Measurements from ENCODE around the gene SCNN1A.

Gene SCNN1A

GRCh38 chr12:6368906-6369525, 6.3 kb downstream of the SCNN1A start:
- Histone ChIP-seq H3K79me2 (ENCODE audit: insufficient read depth, low read length) (no peaks in the 10 kb centered on the region), H3F3A (ENCODE audit: insufficient read depth, low read length) (no peaks in the 10 kb centered on the region), H3K4me3 (ENCODE audit: low read depth, low read length, poor library complexity, severe bottlenecking) (no peak overlapping the region), H3K27me3 (ENCODE audit: insufficient read depth, low read length) (no peaks in the 10 kb centered on the region; the same call in 1 of the 2 replicates), H3K9me3 (ENCODE audit: low read length) (0 out of 2 replicates have a peak, but pooled peaks cover 2% of the 10 kb centered on the region), H3K4me1 (ENCODE audit: insufficient read depth, low read length, severe bottlenecking) (no peaks in the 10 kb centered on the region), H3K9me2 (ENCODE audit: low read depth, low read length) (no peaks in the 10 kb centered on the region), H3K36me3 (ENCODE audit: insufficient read depth, low read length) (no peaks in the 10 kb centered on the region), H2AFZ (ENCODE audit: low read length) (no peak overlapping the region), H3K9ac (ENCODE audit: low read length) (no peak overlapping the region), H3K27ac (ENCODE audit: low read depth, low read length, poor library complexity, severe bottlenecking) (no peak overlapping the region), H3K4me2 (ENCODE audit: low read length) (no peak overlapping the region), H4K20me1 (ENCODE audit: insufficient read depth, low read length) (no peaks in the 10 kb centered on the region)
- no peak for TF ChIP-seq CTCF (IDR thresholded peaks at IDR 0.05; ENCODE audit: low read length)
- no peak for TF ChIP-seq EZH2 (IDR thresholded peaks at IDR 0.05; ENCODE audit: borderline replicate concordance, low read length)

GRCh38 chr12:6367969-6368892, 7.1 kb downstream of the SCNN1A start:
- H3K4me1 ChIP-seq (ENCODE audit: insufficient read depth, low read length, severe bottlenecking), result no peaks in the 10 kb centered on the region
- TF ChIP-seq CTCF (IDR thresholded peaks at IDR 0.05; ENCODE audit: low read length) (no peak), EZH2 (IDR thresholded peaks at IDR 0.05; ENCODE audit: borderline replicate concordance, low read length) (no peak)
- H3K9me2 ChIP-seq (ENCODE audit: low read depth, low read length), result no peaks in the 10 kb centered on the region
- H3K9ac ChIP-seq (ENCODE audit: low read length), result no peak overlapping the region
- no peak overlapping the region for H3K4me2 ChIP-seq (ENCODE audit: low read length)
- H3K27ac ChIP-seq (ENCODE audit: low read depth, low read length, poor library complexity, severe bottlenecking), result no peak overlapping the region
- H3K9me3 ChIP-seq (ENCODE audit: low read length), result 0 out of 2 replicates have a peak, but pooled peaks cover 2% of the 10 kb centered on the region
- no peak overlapping the region for H2AFZ ChIP-seq (ENCODE audit: low read length)
- no peaks in the 10 kb centered on the region for H3K79me2 ChIP-seq (ENCODE audit: insufficient read depth, low read length)
- no peaks in the 10 kb centered on the region for H3K36me3 ChIP-seq (ENCODE audit: insufficient read depth, low read length)
- no peak overlapping the region for H3K4me3 ChIP-seq (ENCODE audit: low read depth, low read length, poor library complexity, severe bottlenecking)
- no peaks in the 10 kb centered on the region for H4K20me1 ChIP-seq (ENCODE audit: insufficient read depth, low read length)
- H3K27me3 ChIP-seq (ENCODE audit: insufficient read depth, low read length), result no peaks in the 10 kb centered on the region; the same call in 1 of the 2 replicates
- H3F3A ChIP-seq (ENCODE audit: insufficient read depth, low read length), result no peaks in the 10 kb centered on the region

- Histone ChIP-seq H2AFZ (ENCODE audit: low read length) (no peak overlapping the region), H3K9ac (ENCODE audit: low read length) (no peak overlapping the region), H3K4me2 (ENCODE audit: low read length) (no peak overlapping the region), H3K9me3 (ENCODE audit: low read length) (0 out of 2 replicates have a peak, but pooled peaks cover 2% of the 10 kb centered on the region), H3K36me3 (ENCODE audit: insufficient read depth, low read length) (no peaks in the 10 kb centered on the region), H3K4me1 (ENCODE audit: insufficient read depth, low read length, severe bottlenecking) (no peaks in the 10 kb centered on the region), H3K9me2 (ENCODE audit: low read depth, low read length) (no peaks in the 10 kb centered on the region), H3K79me2 (ENCODE audit: insufficient read depth, low read length) (no peaks in the 10 kb centered on the region), H3K4me3 (ENCODE audit: low read depth, low read length, poor library complexity, severe bottlenecking) (no peak overlapping the region), H3K27ac (ENCODE audit: low read depth, low read length, poor library complexity, severe bottlenecking) (no peak overlapping the region), H3F3A (ENCODE audit: insufficient read depth, low read length) (no peaks in the 10 kb centered on the region), H3K27me3 (ENCODE audit: insufficient read depth, low read length) (no peaks in the 10 kb centered on the region; the same call in 1 of the 2 replicates), H4K20me1 (ENCODE audit: insufficient read depth, low read length) (no peaks in the 10 kb centered on the region)
- TF ChIP-seq CTCF (IDR thresholded peaks at IDR 0.05; ENCODE audit: low read length) (peak; percentile 30; the same call in 1 of the 2 replicates), EZH2 (IDR thresholded peaks at IDR 0.05; ENCODE audit: borderline replicate concordance, low read length) (no peak)
Observed at GRCh38 chr12:6367065-6367968, 8.0 kb downstream of the SCNN1A start.

Measured in OCI-LY1 (cell line).